ENCODE measurements around the gene MLXIP. TPM values are rescaled to one million over a fixed set of nuclear protein-coding genes. Genes with fewer than 3 reads are reported as not detected.
A peak's percentile ranks its signal among the peaks of the same experiment; 100 is the strongest.

Gene MLXIP
- total and polyA plus RNA-seq, 4 donors, result 29.1 to 58.8 (median 38.8) TPM

GRCh38 chr12:122123051-122123760 lies 44.6 kb downstream of the MLXIP start:
- peak; percentile 78 to 86 (median 82) for DNase-seq
- H3K9me3 ChIP-seq (ENCODE audit: control insufficient read depth in 4 of 4, insufficient read depth in 3 of 4, low read length in 3 of 4), result no peaks in the 10 kb centered on the region
- TF ChIP-seq, protein P1, sequence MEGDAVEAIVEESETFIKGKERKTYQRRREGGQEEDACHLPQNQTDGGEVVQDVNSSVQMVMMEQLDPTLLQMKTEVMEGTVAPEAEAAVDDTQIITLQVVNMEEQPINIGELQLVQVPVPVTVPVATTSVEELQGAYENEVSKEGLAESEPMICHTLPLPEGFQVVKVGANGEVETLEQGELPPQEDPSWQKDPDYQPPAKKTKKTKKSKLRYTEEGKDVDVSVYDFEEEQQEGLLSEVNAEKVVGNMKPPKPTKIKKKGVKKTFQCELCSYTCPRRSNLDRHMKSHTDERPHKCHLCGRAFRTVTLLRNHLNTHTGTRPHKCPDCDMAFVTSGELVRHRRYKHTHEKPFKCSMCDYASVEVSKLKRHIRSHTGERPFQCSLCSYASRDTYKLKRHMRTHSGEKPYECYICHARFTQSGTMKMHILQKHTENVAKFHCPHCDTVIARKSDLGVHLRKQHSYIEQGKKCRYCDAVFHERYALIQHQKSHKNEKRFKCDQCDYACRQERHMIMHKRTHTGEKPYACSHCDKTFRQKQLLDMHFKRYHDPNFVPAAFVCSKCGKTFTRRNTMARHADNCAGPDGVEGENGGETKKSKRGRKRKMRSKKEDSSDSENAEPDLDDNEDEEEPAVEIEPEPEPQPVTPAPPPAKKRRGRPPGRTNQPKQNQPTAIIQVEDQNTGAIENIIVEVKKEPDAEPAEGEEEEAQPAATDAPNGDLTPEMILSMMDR (IDR thresholded peaks at IDR 0.05; ENCODE audit: control extremely low read depth, extremely low read depth), result peak; percentile 73
- H3K27ac ChIP-seq (ENCODE audit: low read depth in 1 of 2, low read length in 1 of 2), result no peak overlapping the region
- H3K27me3 ChIP-seq (ENCODE audit: control insufficient read depth in 3 of 3, insufficient read depth in 3 of 3, low read length in 2 of 3), result no peaks in the 10 kb centered on the region
- peaks cover 0 to 10% (median 8%) of the 10 kb centered on the region in 4 donors for H3K36me3 ChIP-seq (ENCODE audit: control insufficient read depth in 4 of 4, insufficient read depth in 4 of 4, low read length in 4 of 4)
- peaks cover 0 to 12% (median 3%) of the 10 kb centered on the region in 5 donors for H3K4me1 ChIP-seq (ENCODE audit: control insufficient read depth in 5 of 5, insufficient read depth in 5 of 5, low read length in 5 of 5)
- H3K4me3 ChIP-seq, result no peak overlapping the region
- WGBS, 2 donors, result 21% methylated on average over 22 of the region's 22 CpGs
- H3K9ac ChIP-seq (ENCODE audit: insufficient read depth in 1 of 2, low read length in 2 of 2), result no peak overlapping the region
- peak; percentile 56 for ATAC-seq (ENCODE audit: insufficient read depth, low FRiP score)

DNA sequence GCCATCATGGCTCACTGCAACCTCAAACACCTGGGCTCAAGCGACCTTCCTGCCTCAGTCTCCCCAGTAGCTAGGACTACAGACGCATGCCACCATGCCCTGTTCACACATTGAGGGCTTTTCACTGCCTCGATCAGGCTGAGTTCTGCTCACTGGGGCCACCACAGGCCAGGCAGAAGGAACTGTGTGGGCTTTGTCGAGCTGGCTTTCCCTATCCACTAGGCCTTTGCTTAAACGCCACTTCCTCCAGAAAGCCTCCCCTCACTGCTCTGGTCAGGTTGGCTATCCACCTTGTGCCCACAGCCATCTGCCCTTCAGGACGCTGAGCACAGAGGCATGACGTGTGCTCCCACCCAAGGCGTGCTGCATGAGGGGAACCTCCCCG lies 45.2 kb downstream of the MLXIP start:
- DNase-seq (peak in 1 of 3 donors; percentile 6), ATAC-seq (ENCODE audit: insufficient read depth, low FRiP score) (no peak)
- no peaks in the 10 kb centered on the region for H3K9me3 ChIP-seq (ENCODE audit: control insufficient read depth in 4 of 4, insufficient read depth in 3 of 4, low read length in 3 of 4)
- no peak overlapping the region for H3K9ac ChIP-seq (ENCODE audit: insufficient read depth in 1 of 2, low read length in 2 of 2)
- H3K27ac ChIP-seq (ENCODE audit: low read depth in 1 of 2, low read length in 1 of 2), result no peak overlapping the region
- H3K27me3 ChIP-seq (ENCODE audit: control insufficient read depth in 3 of 3, insufficient read depth in 3 of 3, low read length in 2 of 3), result no peaks in the 10 kb centered on the region
- H3K36me3 ChIP-seq (ENCODE audit: control insufficient read depth in 4 of 4, insufficient read depth in 4 of 4, low read length in 4 of 4), result peaks cover 0 to 14% (median 12%) of the 10 kb centered on the region in 4 donors
- peaks cover 0 to 12% (median 3%) of the 10 kb centered on the region in 5 donors for H3K4me1 ChIP-seq (ENCODE audit: control insufficient read depth in 5 of 5, insufficient read depth in 5 of 5, low read length in 5 of 5)
- TF ChIP-seq, protein P1 (IDR thresholded peaks at IDR 0.05; ENCODE audit: control extremely low read depth, extremely low read depth), result no peak
- H3K4me3 ChIP-seq, result no peak overlapping the region
- 87 to 89% methylated on average over 9 of the region's 9 CpGs for WGBS, 2 donors

GRCh38 chr12:122124370-122124769 lies 45.8 kb downstream of the MLXIP start:
- Histone ChIP-seq H3K9me3 (ENCODE audit: control insufficient read depth in 4 of 4, insufficient read depth in 3 of 4, low read length in 3 of 4) (no peaks in the 10 kb centered on the region), H3K36me3 (ENCODE audit: control insufficient read depth in 4 of 4, insufficient read depth in 4 of 4, low read length in 4 of 4) (peaks cover under 1 to 20% (median 16%) of the 10 kb centered on the region in 4 donors), H3K9ac (ENCODE audit: insufficient read depth in 1 of 2, low read length in 2 of 2) (no peak overlapping the region), H3K4me3 (no peak overlapping the region), H3K27me3 (ENCODE audit: control insufficient read depth in 3 of 3, insufficient read depth in 3 of 3, low read length in 2 of 3) (no peaks in the 10 kb centered on the region), H3K4me1 (ENCODE audit: control insufficient read depth in 5 of 5, insufficient read depth in 5 of 5, low read length in 5 of 5) (peaks cover 0 to 12% (median 3%) of the 10 kb centered on the region in 5 donors), H3K27ac (ENCODE audit: low read depth in 1 of 2, low read length in 1 of 2) (no peak overlapping the region)
- WGBS, 2 donors, result 87 to 88% methylated on average over 10 to 13 of the region's 14 CpGs
- ATAC-seq (ENCODE audit: insufficient read depth, low FRiP score) (no peak), DNase-seq (peak in 1 of 3 donors; percentile 0)
- TF ChIP-seq, protein P1 (IDR thresholded peaks at IDR 0.05; ENCODE audit: control extremely low read depth, extremely low read depth), result no peak

All from lung (tissue), 12 donors.